ENCODE results near the gene ZRSR2.
"Not testable (repeated sequence)": the region's sequence is repeated elsewhere in the genome, so short reads cannot be mapped to it uniquely, and the experiment has no call there.

Gene ZRSR2

GRCh38 chrX:15789979-15790768 is at the start of gene ZRSR2:
Gene ZRSR2, plus strand, starts transcription at chrX:15790484. Its CDS starts 12 bp downstream, at chrX:15790496.
- Histone ChIP-seq H3K27me3 (ENCODE audit: insufficient read depth, poor library complexity, severe bottlenecking) (no peaks in the 10 kb centered on the region), H3K9me3 (ENCODE audit: severe bottlenecking) (no peaks in the 10 kb centered on the region), H3K27ac (ENCODE audit: poor library complexity, severe bottlenecking) (peak within 1 kb of the TSS; percentile 54), H3K4me3 (ENCODE audit: severe bottlenecking) (peak within 1 kb of the TSS; percentile 70), H3K36me3 (ENCODE audit: low read depth) (no peaks in the 10 kb centered on the region), H3K4me1 (ENCODE audit: insufficient read depth, poor library complexity, severe bottlenecking) (no peaks in the 10 kb centered on the region)
- ATAC-seq (ENCODE audit: low read depth): peak; percentile 93
- peak; percentile 73 for DNase-seq (ENCODE audit: low spot score)
- no peak for TF ChIP-seq CTCF (IDR thresholded peaks at IDR 0.05; ENCODE audit: poor library complexity, severe bottlenecking)

GRCh38 chrX:15744181-15744867 is 46.0 kb upstream of the ZRSR2 start:
- no peaks in the 10 kb centered on the region for H3K27me3 ChIP-seq (ENCODE audit: insufficient read depth, poor library complexity, severe bottlenecking)
- TF ChIP-seq CTCF (IDR thresholded peaks at IDR 0.05; ENCODE audit: poor library complexity, severe bottlenecking): no peak
- no peak for DNase-seq (ENCODE audit: low spot score)

GRCh38 chrX:15745179-15745578 is 45.1 kb upstream of the ZRSR2 start:
- no peaks in the 10 kb centered on the region for H3K9me3 ChIP-seq (ENCODE audit: severe bottlenecking)
- H3K27me3 ChIP-seq (ENCODE audit: insufficient read depth, poor library complexity, severe bottlenecking): no peaks in the 10 kb centered on the region
- TF ChIP-seq CTCF (IDR thresholded peaks at IDR 0.05; ENCODE audit: poor library complexity, severe bottlenecking): no peak
- H3K27ac ChIP-seq (ENCODE audit: poor library complexity, severe bottlenecking): no peak overlapping the region
- H3K4me3 ChIP-seq (ENCODE audit: severe bottlenecking): no peak overlapping the region
- H3K36me3 ChIP-seq (ENCODE audit: low read depth): no peaks in the 10 kb centered on the region
- ATAC-seq (ENCODE audit: low read depth) (no peak), DNase-seq (ENCODE audit: low spot score) (no peak)
- peaks cover 1% of the 10 kb centered on the region for H3K4me1 ChIP-seq (ENCODE audit: insufficient read depth, poor library complexity, severe bottlenecking)

More at GRCh38 chrX:15744181-15744867, 46.0 kb upstream of the ZRSR2 start:
- no peak for ATAC-seq (ENCODE audit: low read depth)
- Histone ChIP-seq H3K4me3 (ENCODE audit: severe bottlenecking) (no peak overlapping the region), H3K36me3 (ENCODE audit: low read depth) (no peaks in the 10 kb centered on the region), H3K9me3 (ENCODE audit: severe bottlenecking) (no peaks in the 10 kb centered on the region), H3K4me1 (ENCODE audit: insufficient read depth, poor library complexity, severe bottlenecking) (peaks cover 3% of the 10 kb centered on the region), H3K27ac (ENCODE audit: poor library complexity, severe bottlenecking) (no peak overlapping the region)

GRCh38 chrX:15746651-15747050 is 43.6 kb upstream of the ZRSR2 start:
- not testable (repeated sequence) for H3K9me3 ChIP-seq (ENCODE audit: severe bottlenecking); H3K27ac ChIP-seq (ENCODE audit: poor library complexity, severe bottlenecking); H3K36me3 ChIP-seq (ENCODE audit: low read depth)

GRCh38 chrX:15747626-15748173 is 42.6 kb upstream of the ZRSR2 start:
- Histone ChIP-seq H3K9me3 (ENCODE audit: severe bottlenecking) (no peaks in the 10 kb centered on the region), H3K36me3 (ENCODE audit: low read depth) (no peaks in the 10 kb centered on the region), H3K4me1 (ENCODE audit: insufficient read depth, poor library complexity, severe bottlenecking) (no peaks in the 10 kb centered on the region), H3K4me3 (ENCODE audit: severe bottlenecking) (no peak overlapping the region), H3K27ac (ENCODE audit: poor library complexity, severe bottlenecking) (no peak overlapping the region), H3K27me3 (ENCODE audit: insufficient read depth, poor library complexity, severe bottlenecking) (no peaks in the 10 kb centered on the region)
- no peak for ATAC-seq (ENCODE audit: low read depth)
- TF ChIP-seq CTCF (IDR thresholded peaks at IDR 0.05; ENCODE audit: poor library complexity, severe bottlenecking): no peak
- no peak for DNase-seq (ENCODE audit: low spot score)

More at GRCh38 chrX:15746651-15747050, 43.6 kb upstream of the ZRSR2 start:
- not testable (repeated sequence) for H3K27me3 ChIP-seq (ENCODE audit: insufficient read depth, poor library complexity, severe bottlenecking); ATAC-seq (ENCODE audit: low read depth); H3K4me3 ChIP-seq (ENCODE audit: severe bottlenecking); DNase-seq (ENCODE audit: low spot score); H3K4me1 ChIP-seq (ENCODE audit: insufficient read depth, poor library complexity, severe bottlenecking)
